DOHH2 (cell line): ENCODE data around the gene SHLD2.

Experiments
- EZH2phosphoT487 ChIP-seq: fragments of 200-600 bp; sonication (generic); IDR thresholded peaks from 2 replicates; pipeline ENCODE4 v1.6.1; 2017; ENCODE audit warnings: borderline replicate concordance, mild to moderate bottlenecking, antibody characterized with exemption, low read length, moderate library complexity, mixed read lengths
- TF ChIP-seq, protein P1 (sequence below): fragments of 200-600 bp; sonication (generic); IDR thresholded peaks from one replicate; pipeline ENCODE4 v1.5.1; 2014; ENCODE audit warnings: antibody characterized with exemption, mild to moderate bottlenecking, low read depth, low read length; ENCODE audit not compliant: poor library complexity, severe bottlenecking

DNA sequence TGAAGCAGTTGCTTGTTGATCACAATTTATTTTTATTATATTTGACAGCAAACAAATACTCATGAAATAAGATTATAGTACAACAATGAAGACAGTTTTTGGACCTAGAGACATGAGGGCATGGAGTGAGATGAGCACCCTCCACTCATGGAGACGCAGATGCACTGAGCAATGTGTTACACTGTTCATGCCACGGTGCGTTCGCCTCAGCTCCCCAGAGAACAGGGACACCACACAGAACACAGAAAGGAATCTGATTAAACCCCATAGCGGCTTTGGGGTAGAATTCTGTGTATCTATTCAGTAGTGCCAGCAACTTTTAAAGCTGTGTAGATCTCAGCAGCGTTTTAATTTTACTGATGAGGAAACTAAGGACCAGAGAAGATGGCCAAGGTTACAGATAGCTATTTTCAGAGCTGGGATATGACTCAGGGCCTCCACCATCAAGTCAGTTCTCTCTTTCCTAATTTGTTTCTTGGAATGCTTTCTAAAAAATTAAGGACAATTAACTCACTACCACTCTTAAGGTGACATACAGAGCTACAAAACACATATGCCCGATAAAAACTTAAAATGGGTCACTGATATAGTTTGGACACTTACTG is 41.3 kb upstream of the SHLD2 start:
- TF ChIP-seq, protein P1, sequence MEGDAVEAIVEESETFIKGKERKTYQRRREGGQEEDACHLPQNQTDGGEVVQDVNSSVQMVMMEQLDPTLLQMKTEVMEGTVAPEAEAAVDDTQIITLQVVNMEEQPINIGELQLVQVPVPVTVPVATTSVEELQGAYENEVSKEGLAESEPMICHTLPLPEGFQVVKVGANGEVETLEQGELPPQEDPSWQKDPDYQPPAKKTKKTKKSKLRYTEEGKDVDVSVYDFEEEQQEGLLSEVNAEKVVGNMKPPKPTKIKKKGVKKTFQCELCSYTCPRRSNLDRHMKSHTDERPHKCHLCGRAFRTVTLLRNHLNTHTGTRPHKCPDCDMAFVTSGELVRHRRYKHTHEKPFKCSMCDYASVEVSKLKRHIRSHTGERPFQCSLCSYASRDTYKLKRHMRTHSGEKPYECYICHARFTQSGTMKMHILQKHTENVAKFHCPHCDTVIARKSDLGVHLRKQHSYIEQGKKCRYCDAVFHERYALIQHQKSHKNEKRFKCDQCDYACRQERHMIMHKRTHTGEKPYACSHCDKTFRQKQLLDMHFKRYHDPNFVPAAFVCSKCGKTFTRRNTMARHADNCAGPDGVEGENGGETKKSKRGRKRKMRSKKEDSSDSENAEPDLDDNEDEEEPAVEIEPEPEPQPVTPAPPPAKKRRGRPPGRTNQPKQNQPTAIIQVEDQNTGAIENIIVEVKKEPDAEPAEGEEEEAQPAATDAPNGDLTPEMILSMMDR = no peak
- no peak for TF ChIP-seq EZH2phosphoT487
